ENCODE data around the gene RIOK3. TPM values are rescaled to one million over a fixed set of nuclear protein-coding genes. Genes with fewer than 3 reads are reported as not detected.
"Not testable (repeated sequence)": the region's sequence is repeated elsewhere in the genome, so short reads cannot be mapped to it uniquely, and the experiment has no call there.

The RIOK3 gene
- 73.4 TPM for total RNA-seq

- peak; percentile 98 for DNase-seq (ENCODE audit: low spot score)
These were observed at the start of gene RIOK3 for GRCh38 chr18:23452728-23453679. Gene RIOK3 (plus strand): TSS chr18:23453287. CDS start chr18:23453440, 153 bp downstream.

GRCh38 chr18:23403310-23403709 lies 49.8 kb upstream of the RIOK3 start:
- no peak for DNase-seq (ENCODE audit: low spot score)

GRCh38 chr18:23405636-23406035 lies 47.5 kb upstream of the RIOK3 start:
- no peak for DNase-seq (ENCODE audit: low spot score)

GRCh38 chr18:23406271-23406787 lies 46.8 kb upstream of the RIOK3 start:
- no peak for DNase-seq (ENCODE audit: low spot score)

GRCh38 chr18:23412351-23412964 lies 40.6 kb upstream of the RIOK3 start:
- DNase-seq (ENCODE audit: low spot score) = no peak

GRCh38 chr18:23415515-23415914 lies 37.6 kb upstream of the RIOK3 start:
- DNase-seq (ENCODE audit: low spot score) = no peak

- no peak for DNase-seq (ENCODE audit: low spot score)
These were observed 36.8 kb upstream of the RIOK3 start for GRCh38 chr18:23416298-23416697.

GRCh38 chr18:23421277-23421676 lies 31.8 kb upstream of the RIOK3 start:
- DNase-seq (ENCODE audit: low spot score) = no peak

GRCh38 chr18:23422751-23423418 lies 30.2 kb upstream of the RIOK3 start:
- DNase-seq (ENCODE audit: low spot score) = no peak

- no peak for DNase-seq (ENCODE audit: low spot score)
These were observed 28.5 kb upstream of the RIOK3 start for GRCh38 chr18:23424616-23425015.

GRCh38 chr18:23428821-23429220 lies 24.3 kb upstream of the RIOK3 start:
- DNase-seq (ENCODE audit: low spot score) = no peak

GRCh38 chr18:23429538-23429937 lies 23.5 kb upstream of the RIOK3 start:
- not testable (repeated sequence) for DNase-seq (ENCODE audit: low spot score)

GRCh38 chr18:23433360-23433759 lies 19.7 kb upstream of the RIOK3 start:
- DNase-seq (ENCODE audit: low spot score) = no peak

- DNase-seq (ENCODE audit: low spot score) = peak; percentile 80
These were observed 15.6 kb upstream of the RIOK3 start for GRCh38 chr18:23437357-23438045.

GRCh38 chr18:23438046-23438377 lies 15.1 kb upstream of the RIOK3 start:
- no peak for DNase-seq (ENCODE audit: low spot score)

GRCh38 chr18:23438608-23439366 lies 14.3 kb upstream of the RIOK3 start:
- DNase-seq (ENCODE audit: low spot score) = no peak

GRCh38 chr18:23440131-23440530 lies 13.0 kb upstream of the RIOK3 start:
- no peak for DNase-seq (ENCODE audit: low spot score)

GRCh38 chr18:23442958-23443357 lies 10.1 kb upstream of the RIOK3 start:
- DNase-seq (ENCODE audit: low spot score) = no peak

GRCh38 chr18:23448291-23448690 lies 4.8 kb upstream of the RIOK3 start:
- no peak for DNase-seq (ENCODE audit: low spot score)

GRCh38 chr18:23450022-23450421 lies 3.1 kb upstream of the RIOK3 start:
- DNase-seq (ENCODE audit: low spot score) = no peak

GRCh38 chr18:23451011-23451410 lies 2.1 kb upstream of the RIOK3 start:
- DNase-seq (ENCODE audit: low spot score) = no peak

Measured in ureter (tissue), 1 donor.